ENCODE data around the gene PBX3. TPM values are rescaled to one million over a fixed set of nuclear protein-coding genes. Genes with fewer than 3 reads are reported as not detected.

PBX3 gene
- total and polyA plus RNA-seq, 9 of the 15 experiments (the other 6 are each of a cell fraction or from before 2014, with no cell fraction given): 0.14 to 5.8 (median 0.92) TPM

DNA sequence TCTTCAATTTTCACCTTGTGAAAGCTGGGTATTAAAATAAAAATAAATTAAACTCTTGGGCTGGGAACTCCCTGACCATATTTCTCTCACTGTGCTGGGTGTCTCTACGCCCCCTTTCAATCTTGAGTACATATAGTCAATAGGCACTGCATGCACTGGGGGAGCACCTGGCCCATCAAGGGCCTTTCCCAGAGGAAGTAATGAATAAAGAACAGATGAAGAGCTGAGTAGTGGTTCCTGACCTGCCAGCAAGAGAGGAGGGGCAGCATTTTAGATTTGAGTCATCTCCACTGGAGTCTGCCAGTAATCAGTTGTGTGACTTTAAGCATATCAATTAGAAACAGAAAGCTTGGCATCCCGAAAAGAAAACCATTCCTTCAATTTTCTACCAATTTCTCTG lies 46.4 kb upstream of the PBX3 start (continued):
- no peak for TF ChIP-seq ZBTB26 (CRISPR knock-in tag; IDR thresholded peaks at IDR 0.05)
- no peak for TF ChIP-seq RNF219 (CRISPR knock-in tag; IDR thresholded peaks at IDR 0.05)
- TF ChIP-seq RB1 (IDR thresholded peaks at IDR 0.05; ENCODE audit: low read depth): no peak

GRCh38 chr9:125701351-125701750 lies 45.8 kb upstream of the PBX3 start:
- H3K9me3 ChIP-seq (replicated peaks; ENCODE audit: control insufficient read depth, insufficient read depth, low read depth, low read length): no peaks in the 10 kb centered on the region
- POLR2A ChIA-PET: no interaction called here
- no peak overlapping the region for H3K4me2 ChIP-seq (ENCODE audit: insufficient read depth, low read length)
- TF ChIP-seq SNIP1 (IDR thresholded peaks at IDR 0.05; ENCODE audit: low read depth) (no peak), NFRKB (IDR thresholded peaks at IDR 0.05; ENCODE audit: low read depth) (no peak), ARHGAP35 (IDR thresholded peaks at IDR 0.05; ENCODE audit: partially characterized antibody) (no peak)
- TF ChIP-seq, protein P1, sequence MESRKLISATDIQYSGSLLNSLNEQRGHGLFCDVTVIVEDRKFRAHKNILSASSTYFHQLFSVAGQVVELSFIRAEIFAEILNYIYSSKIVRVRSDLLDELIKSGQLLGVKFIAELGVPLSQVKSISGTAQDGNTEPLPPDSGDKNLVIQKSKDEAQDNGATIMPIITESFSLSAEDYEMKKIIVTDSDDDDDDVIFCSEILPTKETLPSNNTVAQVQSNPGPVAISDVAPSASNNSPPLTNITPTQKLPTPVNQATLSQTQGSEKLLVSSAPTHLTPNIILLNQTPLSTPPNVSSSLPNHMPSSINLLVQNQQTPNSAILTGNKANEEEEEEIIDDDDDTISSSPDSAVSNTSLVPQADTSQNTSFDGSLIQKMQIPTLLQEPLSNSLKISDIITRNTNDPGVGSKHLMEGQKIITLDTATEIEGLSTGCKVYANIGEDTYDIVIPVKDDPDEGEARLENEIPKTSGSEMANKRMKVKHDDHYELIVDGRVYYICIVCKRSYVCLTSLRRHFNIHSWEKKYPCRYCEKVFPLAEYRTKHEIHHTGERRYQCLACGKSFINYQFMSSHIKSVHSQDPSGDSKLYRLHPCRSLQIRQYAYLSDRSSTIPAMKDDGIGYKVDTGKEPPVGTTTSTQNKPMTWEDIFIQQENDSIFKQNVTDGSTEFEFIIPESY (CRISPR knock-in tag; IDR thresholded peaks at IDR 0.05): 0 out of 2 replicates have a peak, but pooled peaks have one; percentile 27
- H4K20me1 ChIP-seq (replicated peaks; ENCODE audit: control insufficient read depth, insufficient read depth, low read length): no peaks in the 10 kb centered on the region
- H2AFZ ChIP-seq (ENCODE audit: low read depth, low read length): no peak overlapping the region
- no peak overlapping the region for H3K27ac ChIP-seq (ENCODE audit: extremely low read depth, low read depth, low read length)
- in situ Hi-C loops (cut with MboI) (no loop called here), intact Hi-C loops (cut with micrococcal nuclease) (no loop called here)
- CTCF ChIA-PET (ENCODE audit: low intra/inter-chr PET ratio): no interaction called here
- no peak overlapping the region for H3K4me3 ChIP-seq
- ATAC-seq (no peak), DNase-seq (ENCODE audit: extremely low read depth in 1 of 4, low spot score in 3 of 4) (no peak), FAIRE-seq (no peak)
- 87% methylated on average over 6 of the region's 6 CpGs for WGBS (ENCODE audit: insufficient coverage, low coverage, missing lambda C conversion rate)
- H3K79me2 ChIP-seq (ENCODE audit: control insufficient read depth, insufficient read depth, low read length): peaks cover 63% of the 10 kb centered on the region
- H3K27me3 ChIP-seq (ENCODE audit: control insufficient read depth in 2 of 2, insufficient read depth in 2 of 2, low read length in 2 of 2): no peaks in the 10 kb centered on the region
- H3K9me1 ChIP-seq (ENCODE audit: control insufficient read depth, insufficient read depth, low read length): no peaks in the 10 kb centered on the region
- no TSS peak for BruUV-seq (replicated peaks)
- H3K4me1 ChIP-seq (replicated peaks in 1 of 2; ENCODE audit: control insufficient read depth in 2 of 2, insufficient read depth in 2 of 2, low read length in 2 of 2): peaks cover 0 to 5% of the 10 kb centered on the region in 2 experiments; a peak in 2 of 5 replicates
- 0 out of 3 replicates have a peak, but pooled peaks cover 3% of the 10 kb centered on the region for H3K36me3 ChIP-seq (ENCODE audit: control insufficient read depth, insufficient read depth, low read length)
- no peak overlapping the region for H3K9ac ChIP-seq (ENCODE audit: insufficient read depth in 1 of 2, low read depth in 2 of 2, low read length in 2 of 2)
